IPS-18c (cell line): ENCODE results near the gene AGBL5.

Source experiments
- H3K4me3 ChIP-seq: 2 replicates; pipeline ENCODE4 v1.7.0; 2013; ENCODE audit warnings: low read depth, mild to moderate bottlenecking, low read length, moderate library complexity; ENCODE audit not compliant: insufficient read depth
- H3K9me3 ChIP-seq: one replicate; pipeline ENCODE4 v1.6.1; 2013; ENCODE audit warnings: mild to moderate bottlenecking, low read length, moderate library complexity; ENCODE audit not compliant: control insufficient read depth, insufficient read depth

AGBL5 gene

DNA sequence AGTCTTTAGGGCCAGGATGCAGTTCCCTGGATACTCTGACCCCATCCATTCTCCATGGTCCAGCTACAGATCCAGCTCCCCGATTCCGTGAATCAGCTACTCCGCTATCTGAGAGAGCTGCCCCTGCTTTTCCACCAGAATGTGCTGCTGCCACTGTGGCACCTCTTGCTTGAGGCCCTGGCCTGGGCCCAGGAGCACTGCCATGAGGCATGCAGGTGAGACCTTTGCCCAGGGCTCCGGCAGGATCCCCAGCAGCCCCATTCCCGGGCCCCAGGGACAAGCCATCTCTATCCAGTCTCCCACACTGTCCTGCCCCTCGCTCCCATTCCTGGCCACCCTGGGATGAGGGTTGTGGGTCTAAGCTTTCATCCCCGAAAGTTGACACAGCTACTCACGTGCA is 11.2 kb upstream of the AGBL5 start:
- Histone ChIP-seq H3K9me3 (no peaks in the 10 kb centered on the region), H3K4me3 (no peak overlapping the region)

GRCh38 chr2:27041752-27042151 is 9.7 kb upstream of the AGBL5 start:
- Histone ChIP-seq H3K4me3 (no peak overlapping the region), H3K9me3 (no peaks in the 10 kb centered on the region)

DNA sequence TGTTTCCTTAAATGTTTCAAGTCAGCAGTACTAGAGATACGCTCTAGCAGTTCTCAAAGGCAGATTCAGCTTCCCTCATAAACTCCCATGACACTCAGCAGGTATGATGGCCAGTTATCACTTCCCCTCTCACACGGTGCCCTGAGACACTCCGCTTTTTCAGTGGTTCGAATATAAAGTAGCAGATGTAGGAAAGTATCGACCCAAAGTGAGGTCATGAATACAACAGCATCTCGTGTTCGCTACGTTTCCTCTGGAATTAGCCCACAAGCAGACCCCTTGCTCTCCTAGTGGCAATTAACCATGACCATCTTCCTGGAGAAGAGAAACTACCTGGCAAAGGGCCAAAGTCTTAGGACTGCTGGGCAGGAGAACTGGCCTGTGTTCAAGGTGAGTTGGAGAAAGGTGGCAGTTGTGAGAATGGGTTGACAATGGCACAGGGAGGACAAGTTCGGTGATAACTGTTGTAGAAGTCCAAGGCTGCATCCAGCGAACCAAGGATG is 9.3 kb upstream of the AGBL5 start:
- H3K9me3 ChIP-seq, result no peaks in the 10 kb centered on the region
- H3K4me3 ChIP-seq, result no peak overlapping the region

DNA sequence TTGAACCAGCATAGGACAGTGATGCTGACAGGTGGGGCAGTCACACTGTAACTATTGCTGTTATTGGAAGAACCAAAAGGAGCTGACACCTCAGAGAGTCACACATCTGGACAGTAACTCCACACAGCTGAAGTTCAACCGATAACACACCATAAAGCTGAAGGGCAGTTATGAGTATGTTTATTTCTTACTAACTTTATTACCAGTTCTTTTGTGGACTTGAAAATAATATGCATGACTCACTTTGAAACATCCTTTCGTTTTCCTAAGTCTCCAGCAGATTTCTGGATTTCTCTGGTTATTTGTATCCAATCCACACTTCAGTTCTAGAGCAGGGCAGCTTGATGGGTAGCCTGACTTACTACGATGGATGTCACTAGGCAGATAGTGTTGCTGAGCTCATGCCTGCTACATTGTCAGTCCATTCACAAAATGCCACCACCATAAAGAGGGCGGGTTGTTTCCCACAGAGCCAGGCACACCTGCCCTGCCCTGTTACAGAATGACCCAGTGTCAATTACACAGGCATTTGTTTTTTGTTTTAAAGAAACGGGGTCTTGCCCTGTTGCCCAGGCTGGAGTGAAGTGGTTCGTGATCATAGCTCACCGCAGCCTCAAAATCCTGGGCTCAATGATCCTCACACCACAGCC is 8.4 kb upstream of the AGBL5 start:
- H3K4me3 ChIP-seq, result no peak overlapping the region
- H3K9me3 ChIP-seq, result no peaks in the 10 kb centered on the region

GRCh38 chr2:27049422-27050280 is 1.8 kb upstream of the AGBL5 start:
- H3K9me3 ChIP-seq, result peaks cover 2% of the 10 kb centered on the region
- H3K4me3 ChIP-seq, result peak overlapping the region; percentile 64

DNA sequence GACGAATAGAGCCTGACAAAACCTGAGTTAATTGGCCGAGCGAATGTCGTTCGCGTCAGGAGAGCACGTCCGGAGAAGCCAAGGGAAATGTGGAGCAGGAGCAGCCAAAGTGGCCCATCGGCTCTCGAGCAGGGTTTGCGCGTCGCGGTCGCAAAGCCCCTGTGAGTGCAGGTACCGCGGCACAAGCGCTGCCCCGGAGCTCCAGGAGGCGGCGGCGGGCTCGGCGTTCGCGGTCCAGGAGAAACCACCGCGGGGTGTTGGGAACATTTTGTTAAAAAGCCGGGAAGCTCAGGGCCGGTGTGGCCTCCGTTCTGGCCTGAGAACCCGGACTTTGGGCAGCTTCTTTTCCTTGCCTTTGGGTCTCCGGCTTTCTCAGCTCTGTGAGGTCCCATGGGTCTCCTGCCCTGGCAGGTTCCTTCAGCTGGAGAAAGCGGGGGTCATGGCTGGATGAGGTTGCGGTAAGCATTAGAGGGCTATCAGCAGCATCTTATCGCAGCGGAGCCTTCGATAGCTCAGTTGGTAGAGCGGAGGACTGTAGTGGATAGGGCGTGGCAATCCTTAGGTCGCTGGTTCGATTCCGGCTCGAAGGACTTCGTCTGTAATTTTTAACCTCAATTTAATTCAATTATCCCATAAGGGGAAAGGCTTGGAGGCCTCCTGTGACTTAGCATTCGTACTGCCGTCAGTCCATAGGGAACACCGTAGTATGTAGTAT is 1.0 kb upstream of the AGBL5 start:
- peak overlapping the region; percentile 90 for H3K4me3 ChIP-seq
- H3K9me3 ChIP-seq, result peaks cover 2% of the 10 kb centered on the region

- peak overlapping the region; percentile 90 for H3K4me3 ChIP-seq
- H3K9me3 ChIP-seq, result peaks cover 2% of the 10 kb centered on the region
Observed at GRCh38 chr2:27051902-27052645, 606 bp downstream of the AGBL5 start.

- Histone ChIP-seq H3K4me3 (no peak overlapping the region), H3K9me3 (peaks cover 2% of the 10 kb centered on the region)
Observed at GRCh38 chr2:27053321-27053720, 1.9 kb downstream of the AGBL5 start.

DNA sequence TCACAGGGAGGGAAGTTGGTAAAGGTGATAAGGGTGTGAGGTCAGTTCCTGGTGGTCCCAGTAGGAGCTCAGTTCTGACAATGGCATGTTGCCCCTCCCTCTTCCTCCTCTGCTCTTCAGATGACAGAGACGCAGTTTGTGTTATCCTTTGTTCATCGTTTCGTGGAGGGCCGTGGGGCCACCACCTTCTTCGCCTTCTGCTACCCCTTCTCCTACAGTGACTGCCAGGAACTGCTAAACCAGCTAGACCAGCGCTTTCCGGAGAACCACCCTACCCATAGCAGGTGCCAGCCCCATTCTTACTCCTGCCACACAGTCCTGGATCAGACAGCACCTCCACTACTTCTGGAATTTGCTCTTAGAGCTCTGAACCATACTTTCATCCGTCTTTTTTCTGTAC is 2.3 kb downstream of the AGBL5 start:
- Histone ChIP-seq H3K4me3 (no peak overlapping the region), H3K9me3 (peaks cover under 1% of the 10 kb centered on the region)

- no peak overlapping the region for H3K4me3 ChIP-seq
- no peaks in the 10 kb centered on the region for H3K9me3 ChIP-seq
Observed at GRCh38 chr2:27054721-27055120, 3.3 kb downstream of the AGBL5 start.

DNA sequence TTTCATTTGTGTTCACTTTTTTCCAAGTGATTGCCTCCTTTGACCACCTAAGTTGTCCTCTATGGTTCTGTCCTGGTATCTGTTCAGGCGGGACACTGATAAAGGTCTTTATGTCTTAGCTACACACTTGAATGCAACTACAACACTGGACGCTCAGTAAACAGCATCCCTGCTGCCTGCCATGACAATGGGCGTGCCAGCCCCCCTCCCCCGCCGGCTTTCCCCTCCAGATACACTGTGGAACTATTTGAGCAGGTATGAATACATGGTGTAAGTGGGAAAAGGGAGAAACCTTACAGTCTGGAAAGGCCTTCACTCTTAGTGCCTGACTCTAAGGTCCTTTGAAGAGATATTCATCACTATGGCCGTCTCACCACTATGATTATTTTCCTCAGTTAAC is 5.7 kb downstream of the AGBL5 start:
- Histone ChIP-seq H3K4me3 (no peak overlapping the region), H3K9me3 (no peaks in the 10 kb centered on the region)

- Histone ChIP-seq H3K9me3 (no peaks in the 10 kb centered on the region), H3K4me3 (no peak overlapping the region; the same call in 1 of the 2 replicates)
Observed at GRCh38 chr2:27058210-27058609, 6.7 kb downstream of the AGBL5 start.

- H3K4me3 ChIP-seq, result no peak overlapping the region
- H3K9me3 ChIP-seq, result no peaks in the 10 kb centered on the region
Observed at GRCh38 chr2:27059141-27059820, 7.8 kb downstream of the AGBL5 start.

- Histone ChIP-seq H3K4me3 (no peak overlapping the region), H3K9me3 (no peaks in the 10 kb centered on the region)
Observed at GRCh38 chr2:27060323-27060722, 8.9 kb downstream of the AGBL5 start.

DNA sequence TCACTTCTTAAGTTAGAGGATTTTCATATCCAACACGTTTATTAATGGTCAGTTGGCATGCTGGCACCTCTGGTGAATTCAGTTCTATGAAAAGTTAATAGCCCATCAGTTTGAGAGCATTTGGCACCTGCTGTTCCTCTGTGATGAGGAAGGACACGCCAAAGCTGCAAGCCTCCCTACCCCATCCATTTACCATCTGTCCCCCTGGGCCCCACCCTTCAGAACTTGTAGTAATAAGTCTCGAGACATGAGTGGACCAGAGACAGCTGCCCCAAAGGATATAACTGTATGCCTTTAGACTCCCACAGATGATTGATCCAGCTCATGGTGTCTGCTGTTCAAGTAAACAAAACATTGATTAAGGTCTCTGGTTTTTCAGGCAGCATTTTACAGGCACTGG is 13.7 kb downstream of the AGBL5 start:
- Histone ChIP-seq H3K4me3 (no peak overlapping the region), H3K9me3 (no peaks in the 10 kb centered on the region)

DNA sequence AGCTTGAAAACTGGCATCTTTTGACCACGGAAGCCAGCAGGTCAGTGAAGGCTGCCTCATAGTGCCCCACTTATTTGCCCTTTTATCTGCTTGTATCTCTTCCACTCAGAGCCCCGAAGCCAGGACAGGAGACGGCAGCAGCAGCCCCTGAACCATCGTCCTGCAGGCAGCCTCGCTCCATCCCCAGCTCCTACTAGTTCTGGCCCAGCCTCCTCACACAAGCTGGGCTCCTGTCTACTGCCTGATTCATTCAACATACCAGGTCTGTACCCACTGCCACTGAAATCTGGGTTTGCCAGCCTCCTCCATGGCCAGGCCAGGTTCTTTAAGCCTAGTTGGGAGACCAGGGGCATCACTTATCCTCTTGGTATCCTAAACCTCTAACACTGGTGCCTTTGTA is 15.9 kb downstream of the AGBL5 start:
- Histone ChIP-seq H3K9me3 (no peaks in the 10 kb centered on the region), H3K4me3 (no peak overlapping the region)

GRCh38 chr2:27069436-27069835 is 18.0 kb downstream of the AGBL5 start:
- H3K4me3 ChIP-seq, result no peak overlapping the region
- no peaks in the 10 kb centered on the region for H3K9me3 ChIP-seq
